HG02938 (cell line): ENCODE results near the gene CEP112.
"Not testable (repeated sequence)": the region's sequence is repeated elsewhere in the genome, so short reads cannot be mapped to it uniquely, and the experiment has no call there.

Experiments used
- ATAC-seq: cut with Tn5 transposase; IDR thresholded peaks from one replicate; pipeline ENCODE4 v1.9.1; 2021; ENCODE audit warnings: mild to moderate bottlenecking, moderate library complexity; ENCODE audit not compliant: unreplicated experiment

CEP112 gene

GRCh38 chr17:65698381-65699061 lies 493.4 kb downstream of the CEP112 start:
- no peak for ATAC-seq

GRCh38 chr17:65697661-65698060 lies 494.3 kb downstream of the CEP112 start:
- no peak for ATAC-seq

- no peak for ATAC-seq
Observed at GRCh38 chr17:65696739-65697394, 495.1 kb downstream of the CEP112 start.

GRCh38 chr17:65694601-65695000 lies 497.3 kb downstream of the CEP112 start:
- ATAC-seq: no peak

- no peak for ATAC-seq
Observed at GRCh38 chr17:65690626-65691310, 501.2 kb downstream of the CEP112 start.

- no peak for ATAC-seq
Observed at GRCh38 chr17:65688307-65688706, 503.6 kb downstream of the CEP112 start.

GRCh38 chr17:65685110-65685509 lies 506.8 kb downstream of the CEP112 start:
- no peak for ATAC-seq

- no peak for ATAC-seq
Observed at GRCh38 chr17:65684631-65685030, 507.3 kb downstream of the CEP112 start.

- no peak for ATAC-seq
Observed at GRCh38 chr17:65683428-65683827, 508.5 kb downstream of the CEP112 start.

GRCh38 chr17:65681763-65682162 lies 510.2 kb downstream of the CEP112 start:
- not testable (repeated sequence) for ATAC-seq

- ATAC-seq: no peak
Observed at GRCh38 chr17:65679165-65679845, 512.6 kb downstream of the CEP112 start.

GRCh38 chr17:65678546-65678945 lies 513.4 kb downstream of the CEP112 start:
- ATAC-seq: no peak

GRCh38 chr17:65677932-65678331 lies 514.0 kb downstream of the CEP112 start:
- ATAC-seq: no peak

GRCh38 chr17:65674246-65675045 lies 517.5 kb downstream of the CEP112 start:
- ATAC-seq: no peak

GRCh38 chr17:65670667-65671371 lies 521.1 kb downstream of the CEP112 start:
- ATAC-seq: no peak

GRCh38 chr17:65668211-65668610 lies 523.7 kb downstream of the CEP112 start:
- no peak for ATAC-seq

GRCh38 chr17:65667656-65668055 lies 524.3 kb downstream of the CEP112 start:
- no peak for ATAC-seq

- no peak for ATAC-seq
Observed at GRCh38 chr17:65666876-65667321, 525.0 kb downstream of the CEP112 start.

- no peak for ATAC-seq
Observed at GRCh38 chr17:65665966-65666365, 526.0 kb downstream of the CEP112 start.

GRCh38 chr17:65664696-65665095 lies 527.2 kb downstream of the CEP112 start:
- no peak for ATAC-seq
